Prostate gland (tissue), 2 donors: ENCODE results near the gene JOSD1.

ENCODE experiments used
- POLR2AphosphoS5 ChIP-seq: sonication (generic); formaldehyde crosslinking; IDR thresholded peaks from one replicate; pipeline ENCODE4 v1.6.1; 2017; ENCODE audit warnings: antibody characterized with exemption
- TF ChIP-seq, protein P1 (sequence below), 4 experiments: fragments of 200-600 bp in 2 of 4; fragments of 450-650 bp in 2 of 4; sonication (generic) in 2 of 4; IDR thresholded peaks; 1 replicate in 3 of 4; 2 replicates in 1 of 4; pipeline ENCODE4 v1.5.1; 2016 to 2019; ENCODE audit warnings: antibody characterized with exemption in 4 of 4, mild to moderate bottlenecking in 2 of 4, moderate library complexity in 2 of 4

DNA sequence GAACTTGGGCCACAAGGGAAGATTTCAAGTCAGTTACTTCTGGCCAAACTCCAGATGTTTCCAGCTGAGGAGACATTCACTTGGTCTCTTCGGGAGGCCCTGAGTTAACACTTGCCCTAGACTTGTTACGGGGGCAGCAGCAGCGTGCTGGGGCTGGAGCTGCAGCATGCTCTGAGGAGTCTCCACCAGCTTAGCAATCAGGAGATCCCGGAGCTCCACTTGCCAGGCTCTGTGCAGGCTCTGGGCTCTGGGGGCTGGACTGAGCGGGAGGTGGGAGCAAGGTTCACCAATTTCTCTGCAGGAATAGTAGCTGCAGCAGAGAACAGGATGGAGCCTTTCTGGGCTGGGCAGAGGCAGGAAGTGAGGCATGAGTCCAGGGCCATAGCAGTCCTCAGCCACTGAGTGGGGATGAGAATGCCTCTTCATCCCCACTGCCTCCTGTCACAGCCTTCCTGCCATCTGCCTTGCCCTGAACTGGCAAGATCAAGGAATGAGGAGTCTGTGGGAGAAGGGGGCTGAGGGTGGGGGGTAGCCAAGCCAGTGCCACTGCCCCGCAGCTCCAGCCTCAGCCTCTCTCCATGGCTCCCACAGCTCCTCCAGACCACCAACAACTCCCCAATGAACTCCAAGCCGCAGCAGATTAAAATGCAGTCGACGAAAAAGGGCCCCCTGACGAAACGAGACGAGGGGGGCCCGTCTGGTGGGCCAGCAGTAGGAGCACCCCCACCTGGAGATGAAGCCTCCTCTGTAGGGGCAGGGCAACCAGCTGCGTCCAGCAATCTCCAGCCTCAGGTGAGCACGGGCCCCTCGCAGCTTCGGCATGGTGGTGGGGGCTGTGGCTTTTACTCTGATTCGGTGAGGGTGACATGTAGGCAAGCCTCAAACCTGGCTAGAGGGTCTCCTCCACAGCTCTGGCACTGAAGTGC, 28.4 kb upstream of the JOSD1 start:
- TF ChIP-seq, protein P1, sequence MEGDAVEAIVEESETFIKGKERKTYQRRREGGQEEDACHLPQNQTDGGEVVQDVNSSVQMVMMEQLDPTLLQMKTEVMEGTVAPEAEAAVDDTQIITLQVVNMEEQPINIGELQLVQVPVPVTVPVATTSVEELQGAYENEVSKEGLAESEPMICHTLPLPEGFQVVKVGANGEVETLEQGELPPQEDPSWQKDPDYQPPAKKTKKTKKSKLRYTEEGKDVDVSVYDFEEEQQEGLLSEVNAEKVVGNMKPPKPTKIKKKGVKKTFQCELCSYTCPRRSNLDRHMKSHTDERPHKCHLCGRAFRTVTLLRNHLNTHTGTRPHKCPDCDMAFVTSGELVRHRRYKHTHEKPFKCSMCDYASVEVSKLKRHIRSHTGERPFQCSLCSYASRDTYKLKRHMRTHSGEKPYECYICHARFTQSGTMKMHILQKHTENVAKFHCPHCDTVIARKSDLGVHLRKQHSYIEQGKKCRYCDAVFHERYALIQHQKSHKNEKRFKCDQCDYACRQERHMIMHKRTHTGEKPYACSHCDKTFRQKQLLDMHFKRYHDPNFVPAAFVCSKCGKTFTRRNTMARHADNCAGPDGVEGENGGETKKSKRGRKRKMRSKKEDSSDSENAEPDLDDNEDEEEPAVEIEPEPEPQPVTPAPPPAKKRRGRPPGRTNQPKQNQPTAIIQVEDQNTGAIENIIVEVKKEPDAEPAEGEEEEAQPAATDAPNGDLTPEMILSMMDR (IDR thresholded peaks at IDR 0.05) = no peak
- no peak for TF ChIP-seq POLR2AphosphoS5
